Parathyroid adenoma (tissue), 2 donors: ENCODE data around the gene LSMEM2.

ENCODE experiments used
- H2AFZ ChIP-seq: fragments of 300-600 bp; sonication (generic); one replicate; pipeline ENCODE4 v1.7.0; 2017; ENCODE audit warnings: antibody characterized with exemption, mild to moderate bottlenecking
- H3K27ac ChIP-seq: fragments of 300-600 bp; sonication (generic); one replicate; pipeline ENCODE4 v1.7.0; 2017
- H3K27me3 ChIP-seq: fragments of 300-600 bp; sonication (generic); one replicate; pipeline ENCODE4 v1.7.0; 2017; ENCODE audit warnings: low read length; ENCODE audit not compliant: control insufficient read depth, insufficient read depth
- H3K36me3 ChIP-seq: fragments of 300-600 bp; sonication (generic); one replicate; pipeline ENCODE4 v1.7.0; 2017; ENCODE audit warnings: low read length; ENCODE audit not compliant: control insufficient read depth, insufficient read depth
- H3K4me1 ChIP-seq: fragments of 300-600 bp; sonication (generic); one replicate; pipeline ENCODE4 v1.7.0; 2017; ENCODE audit warnings: control low read depth
- H3K4me2 ChIP-seq: fragments of 300-600 bp; sonication (generic); one replicate; pipeline ENCODE4 v1.7.0; 2017; ENCODE audit warnings: low read length
- H3K4me3 ChIP-seq: fragments of 300-600 bp; sonication (generic); one replicate; pipeline ENCODE4 v1.7.0; 2017; ENCODE audit warnings: low read depth, low read length
- H3K79me2 ChIP-seq: fragments of 300-600 bp; sonication (generic); one replicate; pipeline ENCODE4 v1.7.0; 2017; ENCODE audit warnings: control low read depth
- H3K9ac ChIP-seq: fragments of 300-600 bp; sonication (generic); one replicate; pipeline ENCODE4 v1.7.0; 2017; ENCODE audit warnings: mild to moderate bottlenecking
- H3K9me3 ChIP-seq: fragments of 300-600 bp; sonication (generic); one replicate; pipeline ENCODE4 v1.7.0; 2017; ENCODE audit warnings: low read length; ENCODE audit not compliant: control insufficient read depth
- CTCF ChIP-seq: fragments of 300-600 bp; sonication (generic); IDR thresholded peaks from one replicate; pipeline ENCODE4 v1.7.0; 2017; ENCODE audit warnings: antibody characterized with exemption, mild to moderate bottlenecking
- donor health status: primary hyperparathyroidism.

The LSMEM2 gene

DNA sequence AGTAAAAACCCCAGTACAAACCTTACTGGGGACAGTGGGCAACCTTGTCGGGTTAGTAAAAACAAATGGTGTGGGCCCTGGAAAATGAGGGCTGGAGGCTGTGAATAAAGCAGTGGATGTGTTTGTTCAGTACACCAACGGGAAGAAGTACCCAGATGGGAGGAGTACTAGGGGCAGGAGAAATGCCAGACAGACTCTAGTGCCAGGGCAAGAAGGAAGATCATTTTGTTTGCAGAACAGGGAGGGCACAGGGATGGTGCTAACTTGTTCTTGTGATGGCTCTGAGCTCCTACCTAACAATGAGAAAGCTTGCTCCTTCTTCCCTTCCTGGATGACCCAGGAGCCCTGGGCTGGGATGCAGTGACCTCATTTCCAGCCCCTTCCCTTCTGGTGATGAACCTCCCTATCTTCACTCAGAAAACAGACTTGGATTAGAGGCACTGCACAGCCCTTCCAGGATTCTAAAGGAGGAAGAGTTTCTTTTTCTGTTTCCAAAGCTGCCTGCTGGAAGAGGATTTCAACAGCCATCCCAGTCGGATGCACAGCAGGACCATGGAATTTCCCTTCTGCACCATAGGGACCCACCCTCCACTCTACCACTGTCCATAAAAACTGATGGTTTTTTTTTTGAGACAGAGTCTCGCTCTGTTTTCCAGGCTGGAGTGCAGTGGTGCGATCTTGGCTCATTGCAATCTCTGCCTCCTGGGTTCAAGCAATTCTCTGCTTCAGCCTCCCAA, 55.6 kb downstream of the LSMEM2 start:
- TF ChIP-seq CTCF = no peak
- H2AFZ ChIP-seq = no peak overlapping the region
- no peaks in the 10 kb centered on the region for H3K79me2 ChIP-seq
- no peaks in the 10 kb centered on the region for H3K27me3 ChIP-seq
- H3K4me2 ChIP-seq = no peak overlapping the region
- H3K4me1 ChIP-seq = peaks cover 9% of the 10 kb centered on the region
- no peaks in the 10 kb centered on the region for H3K36me3 ChIP-seq
- no peak overlapping the region for H3K9ac ChIP-seq
- no peaks in the 10 kb centered on the region for H3K9me3 ChIP-seq
- H3K27ac ChIP-seq = peak overlapping the region; percentile 57
- no peak overlapping the region for H3K4me3 ChIP-seq

DNA sequence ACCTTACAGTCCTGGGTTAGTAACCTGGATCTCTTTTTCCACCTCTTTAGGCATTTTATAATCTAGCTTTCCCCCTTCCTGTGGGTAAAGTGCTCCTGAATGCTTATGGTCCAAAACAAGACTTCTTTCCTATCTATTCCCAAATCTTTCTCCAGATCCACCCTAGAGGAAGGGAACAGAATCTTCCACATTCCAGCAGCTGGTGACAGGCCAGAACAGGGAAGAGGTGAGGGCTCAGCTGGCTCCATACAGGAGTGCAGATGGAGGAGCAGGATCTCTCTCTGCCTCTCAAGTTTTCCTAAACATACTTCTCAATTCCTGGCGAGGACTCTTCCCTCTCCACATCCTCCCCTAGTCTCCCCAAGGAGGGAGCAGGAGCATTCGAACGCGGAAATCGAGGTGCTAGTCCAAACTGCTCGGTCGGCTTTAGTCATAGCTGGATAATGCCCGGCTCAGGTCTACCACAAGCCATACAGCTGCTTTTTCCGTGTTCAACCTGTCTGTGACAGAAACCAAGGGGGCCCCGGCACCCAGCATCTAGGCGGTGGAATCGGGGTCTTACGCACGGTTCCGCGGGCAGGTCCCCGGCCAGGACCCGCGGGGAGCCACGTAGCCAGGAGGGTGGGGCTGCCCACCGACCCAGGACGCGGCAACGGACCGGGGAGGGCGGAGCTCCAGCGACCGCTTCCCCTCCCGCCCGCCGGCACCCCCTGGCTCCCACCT, 57.7 kb downstream of the LSMEM2 start:
- Histone ChIP-seq H3K4me3 (peak overlapping the region; percentile 76), H3K79me2 (no peaks in the 10 kb centered on the region), H2AFZ (peak overlapping the region; percentile 97), H3K4me2 (peak overlapping the region; percentile 100), H3K36me3 (no peaks in the 10 kb centered on the region), H3K9me3 (no peaks in the 10 kb centered on the region), H3K27ac (peak overlapping the region; percentile 57), H3K4me1 (peaks cover 9% of the 10 kb centered on the region), H3K27me3 (no peaks in the 10 kb centered on the region), H3K9ac (no peak overlapping the region)
- no peak for TF ChIP-seq CTCF

DNA sequence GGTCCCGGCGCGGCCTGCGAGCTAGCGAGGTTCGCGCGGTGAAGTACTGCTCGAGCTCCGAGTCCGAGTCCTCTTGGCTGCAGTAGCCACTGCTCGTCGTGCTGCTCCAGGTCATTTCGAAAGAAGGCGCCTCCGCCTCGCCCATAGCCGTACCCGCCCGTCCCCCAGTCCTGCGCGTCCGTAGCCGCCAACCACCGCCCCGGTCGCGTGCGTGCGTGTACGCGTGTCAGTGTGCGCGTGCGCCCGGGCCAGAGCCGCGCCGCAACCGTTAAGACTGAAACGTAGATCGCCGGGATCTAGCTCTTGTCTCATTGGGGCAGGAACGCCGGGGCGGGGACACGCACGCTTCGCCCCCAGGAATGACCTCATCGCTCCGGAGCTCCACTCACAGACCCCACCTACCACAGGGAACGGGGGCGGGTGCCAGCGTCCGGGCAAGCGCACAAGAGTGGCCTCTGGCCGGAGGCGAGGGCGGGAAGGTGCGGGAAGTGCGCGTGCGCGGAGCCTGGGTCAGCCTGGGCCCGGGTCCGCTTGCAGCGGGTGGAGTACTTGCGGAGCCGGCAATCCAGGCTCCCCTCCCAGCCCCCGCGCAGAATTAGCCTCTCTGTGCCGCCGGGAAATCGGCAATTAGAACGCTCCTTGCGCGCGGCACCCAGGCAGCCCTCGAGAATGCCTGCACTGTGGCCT, 58.4 kb downstream of the LSMEM2 start:
- peak overlapping the region; percentile 100 for H3K4me2 ChIP-seq
- no peaks in the 10 kb centered on the region for H3K79me2 ChIP-seq
- no peaks in the 10 kb centered on the region for H3K27me3 ChIP-seq
- peak overlapping the region; percentile 57 for H3K27ac ChIP-seq
- no peaks in the 10 kb centered on the region for H3K36me3 ChIP-seq
- no peaks in the 10 kb centered on the region for H3K9me3 ChIP-seq
- H3K9ac ChIP-seq = peak overlapping the region; percentile 49
- H2AFZ ChIP-seq = peak overlapping the region; percentile 97
- peaks cover 9% of the 10 kb centered on the region for H3K4me1 ChIP-seq
- no peak for TF ChIP-seq CTCF
- H3K4me3 ChIP-seq = peak overlapping the region; percentile 76
